Measurements from ENCODE around the gene CUL3. TPM values are rescaled to one million over a fixed set of nuclear protein-coding genes. Genes with fewer than 3 reads are reported as not detected.
"Not testable (repeated sequence)": the region's sequence is repeated elsewhere in the genome, so short reads cannot be mapped to it uniquely, and the experiment has no call there.

Gene CUL3
- total and polyA plus RNA-seq, 9 donors, result 70.3 to 83.9 (median 74.3) TPM

- WGBS (ENCODE audit: insufficient coverage), result 96% methylated on average over 25 of the region's 42 CpGs
- not testable (repeated sequence) for H3K9me3 ChIP-seq (replicated peaks; ENCODE audit: control insufficient read depth, low read depth, low read length); H3K27ac ChIP-seq (ENCODE audit: low read length); DNase-seq; H3K4me3 ChIP-seq (ENCODE audit: low read length); H3K27me3 ChIP-seq (ENCODE audit: control insufficient read depth, insufficient read depth, low read length); H3K4me1 ChIP-seq (ENCODE audit: control insufficient read depth, insufficient read depth, low read length); H3K36me3 ChIP-seq (ENCODE audit: control insufficient read depth, insufficient read depth, low read length)
Measured at GRCh38 chr2:224603746-224604500, 18.8 kb upstream of the CUL3 start.

- H3K27me3 ChIP-seq (ENCODE audit: control insufficient read depth, insufficient read depth, low read length); H3K36me3 ChIP-seq (ENCODE audit: control insufficient read depth, insufficient read depth, low read length); H3K9me3 ChIP-seq (replicated peaks; ENCODE audit: control insufficient read depth, low read depth, low read length); H3K27ac ChIP-seq (ENCODE audit: low read length); DNase-seq; H3K4me1 ChIP-seq (ENCODE audit: control insufficient read depth, insufficient read depth, low read length); H3K4me3 ChIP-seq (ENCODE audit: low read length): not testable (repeated sequence)
- WGBS (ENCODE audit: insufficient coverage), result 76% methylated on average over 8 of the region's 17 CpGs
Measured at GRCh38 chr2:224602778-224603375, 17.7 kb upstream of the CUL3 start.

GRCh38 chr2:224601923-224602322 lies 16.8 kb upstream of the CUL3 start:
- Histone ChIP-seq H3K27ac (ENCODE audit: low read length) (no peak overlapping the region), H3K4me3 (ENCODE audit: low read length) (no peak overlapping the region), H3K9me3 (replicated peaks; ENCODE audit: control insufficient read depth, low read depth, low read length) (no peaks in the 10 kb centered on the region), H3K36me3 (ENCODE audit: control insufficient read depth, insufficient read depth, low read length) (no peaks in the 10 kb centered on the region), H3K4me1 (ENCODE audit: control insufficient read depth, insufficient read depth, low read length) (no peaks in the 10 kb centered on the region), H3K27me3 (ENCODE audit: control insufficient read depth, insufficient read depth, low read length) (no peaks in the 10 kb centered on the region)
- no CpG with 5 or more reads among the region's 2 CpGs for WGBS (ENCODE audit: insufficient coverage)
- no peak for DNase-seq

- WGBS (ENCODE audit: insufficient coverage), result no CpG with 5 or more reads among the region's 2 CpGs
- H3K27ac ChIP-seq (ENCODE audit: low read length), result no peak overlapping the region
- H3K9me3 ChIP-seq (replicated peaks; ENCODE audit: control insufficient read depth, low read depth, low read length), result no peaks in the 10 kb centered on the region
- H3K4me1 ChIP-seq (ENCODE audit: control insufficient read depth, insufficient read depth, low read length), result no peaks in the 10 kb centered on the region
- no peaks in the 10 kb centered on the region for H3K27me3 ChIP-seq (ENCODE audit: control insufficient read depth, insufficient read depth, low read length)
- no peaks in the 10 kb centered on the region for H3K36me3 ChIP-seq (ENCODE audit: control insufficient read depth, insufficient read depth, low read length)
- no peak overlapping the region for H3K4me3 ChIP-seq (ENCODE audit: low read length)
- no peak for DNase-seq
Measured at GRCh38 chr2:224598678-224599077, 13.5 kb upstream of the CUL3 start.

- H3K27me3 ChIP-seq (ENCODE audit: control insufficient read depth, insufficient read depth, low read length), result no peaks in the 10 kb centered on the region
- no peaks in the 10 kb centered on the region for H3K36me3 ChIP-seq (ENCODE audit: control insufficient read depth, insufficient read depth, low read length)
- H3K4me1 ChIP-seq (ENCODE audit: control insufficient read depth, insufficient read depth, low read length), result no peaks in the 10 kb centered on the region
- H3K27ac ChIP-seq (ENCODE audit: low read length), result no peak overlapping the region
- no peak for DNase-seq
- WGBS (ENCODE audit: insufficient coverage), result 100% methylated on average over 2 of the region's 2 CpGs
- H3K4me3 ChIP-seq (ENCODE audit: low read length), result no peak overlapping the region
- no peaks in the 10 kb centered on the region for H3K9me3 ChIP-seq (replicated peaks; ENCODE audit: control insufficient read depth, low read depth, low read length)
Measured at GRCh38 chr2:224596289-224596688, 11.1 kb upstream of the CUL3 start.

- Histone ChIP-seq H3K9me3 (replicated peaks; ENCODE audit: control insufficient read depth, low read depth, low read length) (no peaks in the 10 kb centered on the region), H3K4me1 (ENCODE audit: control insufficient read depth, insufficient read depth, low read length) (no peaks in the 10 kb centered on the region), H3K36me3 (ENCODE audit: control insufficient read depth, insufficient read depth, low read length) (no peaks in the 10 kb centered on the region), H3K27ac (ENCODE audit: low read length) (no peak overlapping the region), H3K27me3 (ENCODE audit: control insufficient read depth, insufficient read depth, low read length) (no peaks in the 10 kb centered on the region), H3K4me3 (ENCODE audit: low read length) (no peak overlapping the region)
- no peak for DNase-seq
- WGBS (ENCODE audit: insufficient coverage), result no CpG with 5 or more reads among the region's 4 CpGs
Measured at GRCh38 chr2:224595518-224595917, 10.4 kb upstream of the CUL3 start.

GRCh38 chr2:224594840-224595239 lies 9.7 kb upstream of the CUL3 start:
- no peaks in the 10 kb centered on the region for H3K4me1 ChIP-seq (ENCODE audit: control insufficient read depth, insufficient read depth, low read length)
- no peak overlapping the region for H3K4me3 ChIP-seq (ENCODE audit: low read length)
- H3K27ac ChIP-seq (ENCODE audit: low read length), result no peak overlapping the region
- H3K27me3 ChIP-seq (ENCODE audit: control insufficient read depth, insufficient read depth, low read length), result no peaks in the 10 kb centered on the region
- 83% methylated on average over 4 of the region's 5 CpGs for WGBS (ENCODE audit: insufficient coverage)
- no peaks in the 10 kb centered on the region for H3K9me3 ChIP-seq (replicated peaks; ENCODE audit: control insufficient read depth, low read depth, low read length)
- no peak for DNase-seq
- no peaks in the 10 kb centered on the region for H3K36me3 ChIP-seq (ENCODE audit: control insufficient read depth, insufficient read depth, low read length)

- no peak overlapping the region for H3K4me3 ChIP-seq (ENCODE audit: low read length)
- no peak overlapping the region for H3K27ac ChIP-seq (ENCODE audit: low read length)
- peak; percentile 23 for DNase-seq
- 50% methylated on average over 2 of the region's 2 CpGs for WGBS (ENCODE audit: insufficient coverage)
- no peaks in the 10 kb centered on the region for H3K9me3 ChIP-seq (replicated peaks; ENCODE audit: control insufficient read depth, low read depth, low read length)
- no peaks in the 10 kb centered on the region for H3K27me3 ChIP-seq (ENCODE audit: control insufficient read depth, insufficient read depth, low read length)
- H3K36me3 ChIP-seq (ENCODE audit: control insufficient read depth, insufficient read depth, low read length), result no peaks in the 10 kb centered on the region
- H3K4me1 ChIP-seq (ENCODE audit: control insufficient read depth, insufficient read depth, low read length), result no peaks in the 10 kb centered on the region
Measured at GRCh38 chr2:224591220-224591619, 6.1 kb upstream of the CUL3 start.

GRCh38 chr2:224586127-224586695 lies 1.0 kb upstream of the CUL3 start:
- peaks cover 6% of the 10 kb centered on the region for H3K4me1 ChIP-seq (ENCODE audit: control insufficient read depth, insufficient read depth, low read length)
- H3K27ac ChIP-seq (ENCODE audit: low read length), result peak overlapping the region; percentile 67
- H3K27me3 ChIP-seq (ENCODE audit: control insufficient read depth, insufficient read depth, low read length), result no peaks in the 10 kb centered on the region
- peak; percentile 15 for DNase-seq
- no peaks in the 10 kb centered on the region for H3K9me3 ChIP-seq (replicated peaks; ENCODE audit: control insufficient read depth, low read depth, low read length)
- 0% methylated on average over 1 of the region's 7 CpGs for WGBS (ENCODE audit: insufficient coverage)
- peaks cover 5% of the 10 kb centered on the region for H3K36me3 ChIP-seq (ENCODE audit: control insufficient read depth, insufficient read depth, low read length)
- H3K4me3 ChIP-seq (ENCODE audit: low read length), result peak overlapping the region; percentile 64

GRCh38 chr2:224584785-224585210 lies 365 bp downstream of the CUL3 start:
- Histone ChIP-seq H3K9me3 (replicated peaks; ENCODE audit: control insufficient read depth, low read depth, low read length) (no peaks in the 10 kb centered on the region), H3K27me3 (ENCODE audit: control insufficient read depth, insufficient read depth, low read length) (no peaks in the 10 kb centered on the region), H3K4me3 (ENCODE audit: low read length) (peak overlapping the region; percentile 92), H3K27ac (ENCODE audit: low read length) (peak overlapping the region; percentile 89), H3K4me1 (ENCODE audit: control insufficient read depth, insufficient read depth, low read length) (peaks cover 6% of the 10 kb centered on the region), H3K36me3 (ENCODE audit: control insufficient read depth, insufficient read depth, low read length) (peaks cover 5% of the 10 kb centered on the region)
- peak; percentile 68 for DNase-seq
- under 1% methylated on average over 62 of the region's 62 CpGs for WGBS (ENCODE audit: insufficient coverage)
